Gastroesophageal sphincter (tissue), 4 donors: Measurements from ENCODE around the gene WDR26. TPM values are rescaled to one million over a fixed set of nuclear protein-coding genes. Genes with fewer than 3 reads are reported as not detected.

Experiments used
- ATAC-seq: fragments of 150-250 bp; one replicate; pipeline ENCODE4 v1.9.1; 2016; ENCODE audit warnings: mild to moderate bottlenecking, moderate library complexity
- H3K27ac ChIP-seq, 4 donors: fragments of 200-600 bp; sonication (generic) in 3 of 4; 1 replicate in 3 of 4; 2 replicates in 1 of 4; pipeline ENCODE4 v1.5.1; 2016 to 2019
- H3K27me3 ChIP-seq: fragments of 200-600 bp; sonication (generic); one replicate; pipeline ENCODE4 v1.5.1; 2019
- H3K36me3 ChIP-seq, 2 donors: fragments of 200-600 bp; sonication (generic); one replicate each; pipeline ENCODE4 v1.5.1; 2019; ENCODE audit warnings: control low read depth in 1 of 2
- H3K4me1 ChIP-seq, 3 donors: fragments of 200-600 bp; sonication (generic); 1 replicate in 2 of 3; 2 replicates in 1 of 3; pipeline ENCODE4 v1.5.1; 2016 to 2019; ENCODE audit warnings: control low read depth in 2 of 3
- H3K4me3 ChIP-seq, 2 donors: fragments of 200-600 bp; sonication (generic); one replicate each; pipeline ENCODE4 v1.5.1; 2019; ENCODE audit warnings: mild to moderate bottlenecking in 1 of 2, moderate library complexity in 1 of 2
- H3K9me3 ChIP-seq, 3 donors: fragments of 200-600 bp; sonication (generic); one replicate each; pipeline ENCODE4 v1.5.1; 2017 to 2019; ENCODE audit warnings: control low read depth in 2 of 3
- EP300 ChIP-seq: sonication (generic); formaldehyde crosslinking; IDR thresholded peaks from one replicate; pipeline ENCODE4 v1.6.1; 2017; ENCODE audit warnings: antibody characterized with exemption, mild to moderate bottlenecking
- POLR2A ChIP-seq, 2 donors: fragments of 450-650 bp; IDR thresholded peaks; one replicate each; pipeline ENCODE4 v1.6.1; 2017; ENCODE audit warnings: antibody characterized with exemption in 2 of 2, mild to moderate bottlenecking in 2 of 2, moderate library complexity in 1 of 2
- POLR2AphosphoS5 ChIP-seq: sonication (generic); formaldehyde crosslinking; IDR thresholded peaks from one replicate; pipeline ENCODE4 v1.6.1; 2017; ENCODE audit warnings: antibody characterized with exemption
- WGBS, 2 donors: methylation state at CpG; one replicate each; pipeline ENCODE4 v1.1.5; 2018; ENCODE audit warnings: low coverage in 1 of 2; 5-methylcytosine and 5-hydroxymethylcytosine counted together
- total RNA-seq, 4 donors: library from RNA; depleted of rRNA; stranded (reverse); fragments of >200 nt; gene quantifications; one replicate each; pipeline ENCODE4 v1.1.0, GENCODE V29; 2016
- TF ChIP-seq, protein P1 (sequence below), 4 experiments: fragments of 200-600 bp in 2 of 4; fragments of 450-650 bp in 2 of 4; sonication (generic) in 1 of 4; IDR thresholded peaks; one replicate each; pipeline ENCODE4 v1.5.1; 2017 to 2019; ENCODE audit warnings: antibody characterized with exemption in 4 of 4, mild to moderate bottlenecking in 2 of 4, moderate library complexity in 2 of 4

WDR26 gene
- total RNA-seq, 4 donors from 2014 or later, result 63.9 to 94.5 (median 77.7) TPM

GRCh38 chr1:224408294-224408590, 26.4 kb downstream of the WDR26 start:
- Histone ChIP-seq H3K36me3 (peaks cover 13 to 97% of the 10 kb centered on the region in 2 donors), H3K27me3 (no peaks in the 10 kb centered on the region), H3K27ac (peak overlapping the region in 1 of 4 donors; percentile 41), H3K4me3 (no peak overlapping the region), H3K9me3 (no peaks in the 10 kb centered on the region), H3K4me1 (peaks cover 0 to 27% (median 0%) of the 10 kb centered on the region in 3 donors)
- no peak for ATAC-seq
- no peak for TF ChIP-seq EP300
- TF ChIP-seq, protein P1, sequence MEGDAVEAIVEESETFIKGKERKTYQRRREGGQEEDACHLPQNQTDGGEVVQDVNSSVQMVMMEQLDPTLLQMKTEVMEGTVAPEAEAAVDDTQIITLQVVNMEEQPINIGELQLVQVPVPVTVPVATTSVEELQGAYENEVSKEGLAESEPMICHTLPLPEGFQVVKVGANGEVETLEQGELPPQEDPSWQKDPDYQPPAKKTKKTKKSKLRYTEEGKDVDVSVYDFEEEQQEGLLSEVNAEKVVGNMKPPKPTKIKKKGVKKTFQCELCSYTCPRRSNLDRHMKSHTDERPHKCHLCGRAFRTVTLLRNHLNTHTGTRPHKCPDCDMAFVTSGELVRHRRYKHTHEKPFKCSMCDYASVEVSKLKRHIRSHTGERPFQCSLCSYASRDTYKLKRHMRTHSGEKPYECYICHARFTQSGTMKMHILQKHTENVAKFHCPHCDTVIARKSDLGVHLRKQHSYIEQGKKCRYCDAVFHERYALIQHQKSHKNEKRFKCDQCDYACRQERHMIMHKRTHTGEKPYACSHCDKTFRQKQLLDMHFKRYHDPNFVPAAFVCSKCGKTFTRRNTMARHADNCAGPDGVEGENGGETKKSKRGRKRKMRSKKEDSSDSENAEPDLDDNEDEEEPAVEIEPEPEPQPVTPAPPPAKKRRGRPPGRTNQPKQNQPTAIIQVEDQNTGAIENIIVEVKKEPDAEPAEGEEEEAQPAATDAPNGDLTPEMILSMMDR (IDR thresholded peaks at IDR 0.05), result no peak
- TF ChIP-seq POLR2AphosphoS5, result no peak
- TF ChIP-seq POLR2A (IDR thresholded peaks at IDR 0.05), result no peak
- 100% methylated on average over 1 of the region's 1 CpG; no CpG with 5 or more reads in 1 of the 2 donors for WGBS, 2 donors

DNA sequence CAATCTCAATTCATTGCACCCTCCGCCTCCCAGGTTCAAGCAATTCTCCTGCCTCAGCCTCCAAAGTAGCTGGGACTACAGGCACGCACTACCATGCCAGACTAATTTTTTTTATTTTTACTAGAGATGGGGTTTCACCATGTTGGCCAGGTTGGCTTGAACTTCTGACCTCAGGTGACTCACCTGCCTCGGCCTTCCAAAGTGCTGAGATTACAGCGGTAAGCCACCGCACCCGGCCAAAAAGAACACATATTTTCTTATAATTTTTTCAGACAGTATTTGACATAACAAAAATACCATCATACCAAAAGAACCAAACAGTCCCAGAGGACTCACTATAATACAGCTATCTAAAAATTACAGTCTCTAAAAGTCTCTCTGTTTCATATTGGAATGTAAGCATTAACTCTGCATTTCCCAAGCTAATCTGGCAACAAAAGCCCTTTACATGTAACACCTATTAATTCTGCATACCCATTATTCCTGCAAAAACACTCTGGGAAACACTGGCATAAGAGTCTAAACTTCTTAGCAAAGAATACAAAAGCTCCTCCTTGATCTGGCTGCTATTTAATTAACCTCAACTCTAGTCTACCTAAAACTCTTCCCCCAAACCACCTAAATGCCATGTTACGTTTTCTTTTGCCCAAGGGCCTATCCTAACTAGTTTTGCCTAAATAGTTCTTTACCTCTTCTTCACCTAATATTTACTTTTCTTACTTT, 26.9 kb downstream of the WDR26 start:
- Histone ChIP-seq H3K27ac (peak overlapping the region in 1 of 4 donors; percentile 41), H3K27me3 (no peaks in the 10 kb centered on the region), H3K36me3 (peaks cover 13 to 97% of the 10 kb centered on the region in 2 donors), H3K9me3 (no peaks in the 10 kb centered on the region), H3K4me3 (no peak overlapping the region), H3K4me1 (peaks cover 0 to 27% (median 0%) of the 10 kb centered on the region in 3 donors)
- no peak for ATAC-seq
- no peak for TF ChIP-seq POLR2A (IDR thresholded peaks at IDR 0.05)
- no peak for TF ChIP-seq EP300
- TF ChIP-seq POLR2AphosphoS5, result no peak
- TF ChIP-seq, protein P1 (IDR thresholded peaks at IDR 0.05), result no peak
- 56 to 78% methylated on average over 2 to 6 of the region's 7 CpGs for WGBS, 2 donors

- Histone ChIP-seq H3K27ac (no peak overlapping the region), H3K27me3 (no peaks in the 10 kb centered on the region), H3K36me3 (peaks cover 18 to 97% of the 10 kb centered on the region in 2 donors), H3K4me1 (peaks cover 0 to 39% (median 0%) of the 10 kb centered on the region in 3 donors), H3K9me3 (no peaks in the 10 kb centered on the region), H3K4me3 (no peak overlapping the region)
- TF ChIP-seq, protein P1 (IDR thresholded peaks at IDR 0.05), result no peak
- no peak for ATAC-seq
Measured at GRCh38 chr1:224406216-224406615, 28.4 kb downstream of the WDR26 start.

DNA sequence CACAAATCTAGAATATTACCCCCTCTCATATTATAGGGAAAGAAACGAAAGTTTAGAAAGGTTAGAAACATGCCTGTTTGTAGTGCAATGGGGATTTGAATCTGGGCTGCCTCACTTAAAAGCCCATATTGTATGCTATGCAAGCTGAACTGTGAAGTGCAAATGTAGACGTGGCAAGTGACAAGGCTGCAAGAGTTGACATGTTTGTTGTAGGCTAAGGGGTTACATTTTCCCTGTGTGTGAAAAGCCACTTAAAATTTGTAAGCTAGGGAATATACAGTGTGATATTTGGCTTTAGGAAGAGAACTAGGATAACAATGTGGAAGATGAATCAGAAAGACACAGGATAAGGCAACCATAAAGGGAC, 29.0 kb downstream of the WDR26 start:
- Histone ChIP-seq H3K36me3 (peaks cover 18 to 97% of the 10 kb centered on the region in 2 donors), H3K27ac (no peak overlapping the region), H3K4me3 (no peak overlapping the region), H3K9me3 (no peaks in the 10 kb centered on the region), H3K4me1 (peaks cover 0 to 43% (median 0%) of the 10 kb centered on the region in 3 donors), H3K27me3 (no peaks in the 10 kb centered on the region)
- no peak for ATAC-seq
- TF ChIP-seq EP300 (no peak), POLR2AphosphoS5 (no peak), POLR2A (IDR thresholded peaks at IDR 0.05) (no peak)
- TF ChIP-seq, protein P1 (IDR thresholded peaks at IDR 0.05), result no peak
- WGBS, 2 donors, result 68 to 79% methylated on average over 2 of the region's 2 CpGs

- ATAC-seq, result no peak
Measured at GRCh38 chr1:224404916-224405603, 29.5 kb downstream of the WDR26 start.

More at GRCh38 chr1:224404916-224405603, 29.5 kb downstream of the WDR26 start:
- Histone ChIP-seq H3K27me3 (no peaks in the 10 kb centered on the region), H3K9me3 (no peaks in the 10 kb centered on the region), H3K4me1 (peaks cover 0 to 43% (median 0%) of the 10 kb centered on the region in 3 donors), H3K27ac (no peak overlapping the region), H3K36me3 (peaks cover 18 to 97% of the 10 kb centered on the region in 2 donors), H3K4me3 (no peak overlapping the region)
- no peak for TF ChIP-seq POLR2A (IDR thresholded peaks at IDR 0.05)
- TF ChIP-seq POLR2AphosphoS5, result no peak
- TF ChIP-seq, protein P1 (IDR thresholded peaks at IDR 0.05), result no peak
- no peak for TF ChIP-seq EP300
- 56 to 62% methylated on average over 2 to 3 of the region's 3 CpGs for WGBS, 2 donors
